Caco-2 (cell line): ENCODE measurements around the gene MTPN. TPM values are rescaled to one million over a fixed set of nuclear protein-coding genes. Genes with fewer than 3 reads are reported as not detected.

Experiments
- BruUV-seq: library from RNA; stranded (reverse); fragments of 400-500 nt; replicated peaks from 2 replicates; lab custom pipeline; 2021; lab: Mats Ljungman, UMichigan
- CTCF ChIA-PET: fragments of 300-600 bp; sonication (Branson Sonifier 250); formaldehyde crosslinking; loops from one replicate; lab custom pipeline; 2022; ENCODE audit warnings: antibody characterized with exemption; lab: Charles Lee
- POLR2A ChIA-PET: fragments of 300-600 bp; sonication (Branson Sonifier 250); formaldehyde crosslinking; loops from one replicate; lab custom pipeline; 2022; ENCODE audit warnings: antibody characterized with exemption; lab: Charles Lee
- DNase-seq, 2 experiments: peaks; one replicate each; pipeline versions ENCODE4 v3.0.0 to v3.0.0-alpha.2; 2020 to 2022
- H3K27me3 ChIP-seq: replicated peaks from 2 replicates; pipeline ENCODE4 v1.6.0; 2011; ENCODE audit warnings: low read length; ENCODE audit not compliant: control insufficient read depth, insufficient read depth
- H3K36me3 ChIP-seq: 2 replicates; pipeline ENCODE4 v1.5.1; 2011; ENCODE audit warnings: low read length; ENCODE audit not compliant: control insufficient read depth, insufficient read depth
- H3K4me1 ChIP-seq: fragments of 250-450 bp; sonication (Bioruptor Pico); 2 replicates; pipeline ENCODE4 v1.5.1; 2020; ENCODE audit warnings: mild to moderate bottlenecking
- H3K4me3 ChIP-seq: 2 replicates; pipeline ENCODE4 v1.5.1; 2011; ENCODE audit warnings: low read depth, mild to moderate bottlenecking, control low read depth, low read length
- H3K9me3 ChIP-seq: fragments of 250-450 bp; sonication (Bioruptor Pico); 2 replicates; pipeline ENCODE4 v1.5.1; 2020; ENCODE audit warnings: mild to moderate bottlenecking, moderate library complexity
- H3K27ac Mint-ChIP-seq: one replicate; pipeline ENCODE4 v1.8.0; 2022; ENCODE audit warnings: mixed read lengths; ENCODE audit not compliant: unreplicated experiment
- H3K27me3 Mint-ChIP-seq: one replicate; pipeline ENCODE4 v1.8.0; 2022; ENCODE audit warnings: mixed read lengths; ENCODE audit not compliant: insufficient read depth, unreplicated experiment
- H3K36me3 Mint-ChIP-seq: one replicate; pipeline ENCODE4 v1.8.0; 2022; ENCODE audit warnings: mild to moderate bottlenecking, mixed read lengths; ENCODE audit not compliant: insufficient read depth, unreplicated experiment
- H3K4me1 Mint-ChIP-seq: one replicate; pipeline ENCODE4 v1.8.0; 2022; ENCODE audit warnings: low read depth, mixed read lengths; ENCODE audit not compliant: unreplicated experiment
- H3K4me3 Mint-ChIP-seq: one replicate; pipeline ENCODE4 v1.8.0; 2022; ENCODE audit warnings: mild to moderate bottlenecking, moderate library complexity, mixed read lengths; ENCODE audit not compliant: unreplicated experiment
- H3K9me3 Mint-ChIP-seq: one replicate; pipeline ENCODE4 v1.8.0; 2022; ENCODE audit warnings: mixed read lengths; ENCODE audit not compliant: unreplicated experiment
- intact Hi-C: fragments of 100-400 bp; cut with micrococcal nuclease; formaldehyde crosslinking; loops from one replicate; pipeline ENCODE4 v1.10.0; 2022; ENCODE audit not compliant: unreplicated experiment
- total RNA-seq: library from RNA; stranded (reverse); gene quantifications from 2 replicates; pipeline ENCODE4 v1.2.3, GENCODE V29; 2022
- TF ChIP-seq, protein P1 (sequence below), 2 experiments: fragments of 200-600 bp in 1 of 2; IDR thresholded peaks; 1 replicate in 1 of 2; 2 replicates in 1 of 2; pipeline versions ENCODE4 v1.5.1 to v1.8.0; 2011 to 2022; ENCODE audit warnings: antibody characterized with exemption in 1 of 2, control low read depth in 1 of 2, inconsistent platforms in 1 of 2, low read depth in 1 of 2, low read length in 1 of 2, mild to moderate bottlenecking in 1 of 2, moderate library complexity in 1 of 2; ENCODE audit not compliant: insufficient read depth in 1 of 2, severe bottlenecking in 1 of 2, unreplicated experiment in 1 of 2

Gene MTPN
- total RNA-seq, 1 experiment from 2014 or later: 138 TPM

DNA sequence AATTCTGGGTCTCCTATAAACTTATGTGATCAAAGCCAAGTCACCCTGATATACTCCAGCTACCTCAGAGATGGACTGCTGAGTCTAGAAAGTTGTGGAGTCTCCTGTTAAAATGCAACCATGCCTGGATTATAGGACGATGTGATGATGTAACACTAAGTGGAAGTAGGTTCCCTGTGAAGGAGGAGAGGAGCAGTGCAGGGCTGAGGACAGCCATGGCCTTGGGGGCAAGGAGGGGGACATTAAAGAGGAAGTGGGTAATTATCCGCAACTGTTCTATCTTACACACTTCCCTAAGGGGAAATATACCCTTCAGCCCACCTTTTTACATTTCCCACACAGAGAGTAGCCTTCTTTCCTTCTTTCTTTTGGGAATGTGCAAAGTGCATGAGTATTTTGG is 63.8 kb downstream of the MTPN start:
- POLR2A ChIA-PET: no interaction called here
- H3K4me1 ChIP-seq: no peaks in the 10 kb centered on the region

DNA sequence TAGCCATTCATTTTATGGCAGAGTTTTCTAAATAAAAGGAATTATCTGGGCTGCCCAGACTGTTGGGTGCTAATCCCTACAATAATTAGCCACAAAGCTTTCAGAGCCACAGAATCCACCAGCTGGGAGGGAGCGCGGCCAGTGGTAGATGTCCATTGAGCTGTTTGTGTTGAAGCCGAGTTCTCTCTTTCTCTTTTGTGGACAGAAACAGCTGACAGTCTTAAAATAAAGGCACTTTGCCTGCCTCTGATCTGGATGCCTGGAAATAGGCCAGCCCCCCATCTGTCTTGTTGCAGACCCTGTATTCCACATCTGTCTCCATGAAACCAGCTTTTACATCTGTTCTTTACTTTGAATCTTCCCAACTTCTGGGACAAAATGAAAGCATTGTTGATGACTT is 66.1 kb downstream of the MTPN start:
- no peak overlapping the region for H3K4me3 ChIP-seq
- Mint-ChIP-seq H3K4me3 (no peak overlapping the region), H3K27ac (no peak overlapping the region), H3K9me3 (no peaks in the 10 kb centered on the region), H3K27me3 (no peaks in the 10 kb centered on the region), H3K4me1 (peaks cover 8% of the 10 kb centered on the region), H3K36me3 (peaks cover 4% of the 10 kb centered on the region)
- H3K4me1 ChIP-seq: no peaks in the 10 kb centered on the region
- TF ChIP-seq, protein P1, sequence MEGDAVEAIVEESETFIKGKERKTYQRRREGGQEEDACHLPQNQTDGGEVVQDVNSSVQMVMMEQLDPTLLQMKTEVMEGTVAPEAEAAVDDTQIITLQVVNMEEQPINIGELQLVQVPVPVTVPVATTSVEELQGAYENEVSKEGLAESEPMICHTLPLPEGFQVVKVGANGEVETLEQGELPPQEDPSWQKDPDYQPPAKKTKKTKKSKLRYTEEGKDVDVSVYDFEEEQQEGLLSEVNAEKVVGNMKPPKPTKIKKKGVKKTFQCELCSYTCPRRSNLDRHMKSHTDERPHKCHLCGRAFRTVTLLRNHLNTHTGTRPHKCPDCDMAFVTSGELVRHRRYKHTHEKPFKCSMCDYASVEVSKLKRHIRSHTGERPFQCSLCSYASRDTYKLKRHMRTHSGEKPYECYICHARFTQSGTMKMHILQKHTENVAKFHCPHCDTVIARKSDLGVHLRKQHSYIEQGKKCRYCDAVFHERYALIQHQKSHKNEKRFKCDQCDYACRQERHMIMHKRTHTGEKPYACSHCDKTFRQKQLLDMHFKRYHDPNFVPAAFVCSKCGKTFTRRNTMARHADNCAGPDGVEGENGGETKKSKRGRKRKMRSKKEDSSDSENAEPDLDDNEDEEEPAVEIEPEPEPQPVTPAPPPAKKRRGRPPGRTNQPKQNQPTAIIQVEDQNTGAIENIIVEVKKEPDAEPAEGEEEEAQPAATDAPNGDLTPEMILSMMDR (IDR thresholded peaks at IDR 0.05; ENCODE audit: insufficient read depth in 1 of 2, low read depth in 1 of 2, low read length in 1 of 2, severe bottlenecking in 1 of 2, unreplicated experiment in 1 of 2): no peak
- no peaks in the 10 kb centered on the region for H3K27me3 ChIP-seq
- DNase-seq: no peak
- no peaks in the 10 kb centered on the region for H3K9me3 ChIP-seq
- no peaks in the 10 kb centered on the region for H3K36me3 ChIP-seq
- CTCF ChIA-PET: no interaction called here
- POLR2A ChIA-PET: no interaction called here
- BruUV-seq: no TSS peak
- intact Hi-C loops: no loop called here

More for the DNA sequence above, 63.8 kb downstream of the MTPN start:
- Histone ChIP-seq H3K27me3 (no peaks in the 10 kb centered on the region), H3K4me3 (no peak overlapping the region), H3K36me3 (no peaks in the 10 kb centered on the region), H3K9me3 (no peaks in the 10 kb centered on the region)
- H3K27ac Mint-ChIP-seq: no peak overlapping the region
- BruUV-seq: no TSS peak
- DNase-seq: no peak
- intact Hi-C loops: no loop called here
- no peak overlapping the region for H3K4me3 Mint-ChIP-seq
- no peaks in the 10 kb centered on the region for H3K9me3 Mint-ChIP-seq
- TF ChIP-seq, protein P1 (IDR thresholded peaks at IDR 0.05; ENCODE audit: insufficient read depth in 1 of 2, low read depth in 1 of 2, low read length in 1 of 2, severe bottlenecking in 1 of 2, unreplicated experiment in 1 of 2): no peak
- H3K27me3 Mint-ChIP-seq: no peaks in the 10 kb centered on the region
- CTCF ChIA-PET: no interaction called here
- H3K4me1 Mint-ChIP-seq: peaks cover 8% of the 10 kb centered on the region
- H3K36me3 Mint-ChIP-seq: peaks cover 4% of the 10 kb centered on the region

DNA sequence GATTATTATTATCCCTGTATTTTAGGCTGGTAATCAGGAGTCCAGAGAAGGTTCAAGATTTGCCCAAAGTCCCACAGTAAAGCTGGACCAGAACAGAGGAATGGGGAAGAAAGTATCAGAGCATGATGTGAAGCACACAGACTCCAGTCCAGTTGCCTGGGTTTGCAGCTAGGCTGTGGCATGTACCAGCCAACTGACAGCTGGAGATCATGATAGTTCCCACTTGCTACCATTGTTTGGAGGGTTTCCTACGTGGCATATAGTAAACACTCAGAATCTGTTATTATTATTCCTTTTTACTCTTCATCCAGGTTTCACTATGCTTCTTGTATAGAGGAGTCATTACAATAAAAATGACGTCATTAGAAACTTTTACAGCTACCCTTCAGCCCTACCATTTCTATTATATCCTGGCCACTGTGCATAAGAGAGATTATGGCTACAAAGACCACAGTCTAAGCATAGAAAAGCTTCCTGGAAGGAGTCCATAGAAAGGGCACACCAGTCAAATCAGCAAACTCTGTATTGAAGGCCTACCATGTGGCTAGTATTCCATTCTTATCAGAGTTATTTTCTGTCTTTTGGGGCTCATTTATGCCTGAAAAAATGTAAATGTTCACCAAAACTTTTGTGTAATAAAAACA is 66.6 kb downstream of the MTPN start:
- TF ChIP-seq, protein P1 (IDR thresholded peaks at IDR 0.05; ENCODE audit: insufficient read depth in 1 of 2, low read depth in 1 of 2, low read length in 1 of 2, severe bottlenecking in 1 of 2, unreplicated experiment in 1 of 2): no peak
- Histone ChIP-seq H3K36me3 (no peaks in the 10 kb centered on the region), H3K9me3 (no peaks in the 10 kb centered on the region), H3K4me3 (no peak overlapping the region), H3K27me3 (no peaks in the 10 kb centered on the region), H3K4me1 (no peaks in the 10 kb centered on the region)
- CTCF ChIA-PET: no interaction called here
- H3K4me3 Mint-ChIP-seq: no peak overlapping the region
- POLR2A ChIA-PET: no interaction called here
- H3K9me3 Mint-ChIP-seq: no peaks in the 10 kb centered on the region
- H3K36me3 Mint-ChIP-seq: peaks cover 4% of the 10 kb centered on the region
- intact Hi-C loops: no loop called here
- H3K27ac Mint-ChIP-seq: no peak overlapping the region
- DNase-seq: no peak
- no TSS peak for BruUV-seq
- H3K27me3 Mint-ChIP-seq: no peaks in the 10 kb centered on the region
- H3K4me1 Mint-ChIP-seq: peaks cover 8% of the 10 kb centered on the region
